MG63 (cell line): ENCODE data around the gene SRGAP1. TPM values are rescaled to one million over a fixed set of nuclear protein-coding genes. Genes with fewer than 3 reads are reported as not detected.
"Not testable (repeated sequence)": the region's sequence is repeated elsewhere in the genome, so short reads cannot be mapped to it uniquely, and the experiment has no call there.

Source experiments
- DNase-seq: peaks from one replicate; pipeline ENCODE4 v3.0.0-alpha.2; 2020
- H3K27me3 ChIP-seq: fragments of 250-450 bp; sonication (Bioruptor Pico); 2 replicates; pipeline ENCODE4 v1.5.1; 2020; ENCODE audit warnings: mild to moderate bottlenecking, moderate library complexity
- H3K36me3 ChIP-seq: fragments of 250-450 bp; sonication (Bioruptor Pico); 2 replicates; pipeline ENCODE4 v1.5.1; 2020; ENCODE audit warnings: mild to moderate bottlenecking, moderate library complexity
- H3K4me3 ChIP-seq: fragments of 250-450 bp; sonication (Bioruptor Pico); 2 replicates; pipeline ENCODE4 v1.5.1; 2020; ENCODE audit warnings: mild to moderate bottlenecking, moderate library complexity
- H3K9me3 ChIP-seq: fragments of 250-450 bp; sonication (Bioruptor Pico); 2 replicates; pipeline ENCODE4 v1.5.1; 2020; ENCODE audit warnings: mild to moderate bottlenecking, moderate library complexity
- total RNA-seq: library from RNA; depleted of rRNA; stranded (reverse); fragments of >200 nt; shearing (Covaris generic); gene quantifications from 2 replicates; pipeline ENCODE4 v1.2.3, GENCODE V29; 2014; ENCODE audit warnings: low replicate concordance

Gene SRGAP1
- total RNA-seq, 1 experiment from 2014 or later = 0.99 TPM

GRCh38 chr12:64167041-64167440 is 322.5 kb downstream of the SRGAP1 start:
- H3K9me3 ChIP-seq = peaks cover 33% of the 10 kb centered on the region
- not testable (repeated sequence) for H3K36me3 ChIP-seq, H3K4me3 ChIP-seq, DNase-seq, H3K27me3 ChIP-seq

DNA sequence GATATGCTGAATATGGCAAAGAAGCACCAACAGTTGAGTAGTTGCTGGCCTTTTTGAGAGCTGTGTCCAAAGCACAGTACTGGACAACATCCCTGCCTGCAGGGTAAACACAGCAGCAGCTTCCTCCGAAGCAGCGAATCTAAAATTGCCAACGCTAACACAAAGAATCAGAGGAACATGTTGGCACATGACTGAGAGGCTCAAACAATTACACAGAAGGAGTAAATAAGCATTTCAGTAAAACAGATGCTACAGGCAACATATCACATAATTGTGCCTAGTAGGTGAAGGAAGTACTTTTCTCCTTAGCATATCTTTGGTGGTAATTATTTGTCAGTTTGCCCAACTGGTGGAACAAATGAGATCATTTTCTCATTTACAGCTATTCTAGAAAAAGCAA is 325.5 kb downstream of the SRGAP1 start:
- Histone ChIP-seq H3K27me3 (no peaks in the 10 kb centered on the region), H3K36me3 (no peaks in the 10 kb centered on the region), H3K9me3 (peaks cover 8% of the 10 kb centered on the region), H3K4me3 (no peak overlapping the region)
- no peak for DNase-seq

GRCh38 chr12:64170730-64171129 is 326.2 kb downstream of the SRGAP1 start:
- peaks cover 6% of the 10 kb centered on the region for H3K9me3 ChIP-seq
- H3K27me3 ChIP-seq = no peaks in the 10 kb centered on the region
- H3K36me3 ChIP-seq = no peaks in the 10 kb centered on the region
- no peak for DNase-seq
- no peak overlapping the region for H3K4me3 ChIP-seq

GRCh38 chr12:64171715-64172114 is 327.2 kb downstream of the SRGAP1 start:
- Histone ChIP-seq H3K27me3 (no peaks in the 10 kb centered on the region), H3K9me3 (no peaks in the 10 kb centered on the region; the same call in 1 of the 2 replicates), H3K36me3 (no peaks in the 10 kb centered on the region), H3K4me3 (no peak overlapping the region)
- peak; percentile 12 for DNase-seq

GRCh38 chr12:64172143-64172970 is 327.9 kb downstream of the SRGAP1 start:
- Histone ChIP-seq H3K9me3 (no peaks in the 10 kb centered on the region; the same call in 1 of the 2 replicates), H3K36me3 (no peaks in the 10 kb centered on the region), H3K27me3 (no peaks in the 10 kb centered on the region), H3K4me3 (no peak overlapping the region)
- DNase-seq = no peak

DNA sequence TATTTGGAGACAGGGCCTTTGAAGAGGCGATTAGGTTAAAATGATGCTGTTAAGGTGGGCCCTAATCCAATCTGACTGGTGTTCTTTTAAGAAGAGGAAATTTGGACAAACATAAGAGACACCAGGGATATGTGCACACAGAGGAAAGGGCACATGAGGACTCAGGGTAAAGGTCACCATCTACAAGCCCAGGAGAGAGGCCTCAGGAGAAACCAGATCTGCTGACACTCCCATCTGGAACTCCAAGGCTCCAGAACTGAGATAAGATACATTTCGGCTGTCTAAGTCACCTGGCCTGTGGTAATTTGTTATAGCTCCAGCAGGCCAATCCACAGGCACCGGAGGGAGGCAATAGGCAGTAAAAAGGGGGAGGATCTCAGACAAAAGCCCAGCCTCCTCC is 329.0 kb downstream of the SRGAP1 start:
- no peaks in the 10 kb centered on the region for H3K27me3 ChIP-seq
- no peaks in the 10 kb centered on the region for H3K36me3 ChIP-seq
- no peak overlapping the region for H3K4me3 ChIP-seq
- DNase-seq = no peak
- no peaks in the 10 kb centered on the region; the same call in 1 of the 2 replicates for H3K9me3 ChIP-seq

GRCh38 chr12:64175254-64175945 is 330.9 kb downstream of the SRGAP1 start:
- H3K9me3 ChIP-seq = no peaks in the 10 kb centered on the region; the same call in 1 of the 2 replicates
- no peaks in the 10 kb centered on the region for H3K27me3 ChIP-seq
- no peak overlapping the region for H3K4me3 ChIP-seq
- no peaks in the 10 kb centered on the region for H3K36me3 ChIP-seq
- no peak for DNase-seq

GRCh38 chr12:64177001-64177400 is 332.5 kb downstream of the SRGAP1 start:
- Histone ChIP-seq H3K27me3 (no peaks in the 10 kb centered on the region), H3K36me3 (no peaks in the 10 kb centered on the region), H3K4me3 (no peak overlapping the region), H3K9me3 (no peaks in the 10 kb centered on the region)
- DNase-seq = no peak

- H3K36me3 ChIP-seq = no peaks in the 10 kb centered on the region
- H3K27me3 ChIP-seq = no peaks in the 10 kb centered on the region
- H3K9me3 ChIP-seq = no peaks in the 10 kb centered on the region
- no peak for DNase-seq
- H3K4me3 ChIP-seq = no peak overlapping the region
Measured at GRCh38 chr12:64178122-64178521, 333.6 kb downstream of the SRGAP1 start.

DNA sequence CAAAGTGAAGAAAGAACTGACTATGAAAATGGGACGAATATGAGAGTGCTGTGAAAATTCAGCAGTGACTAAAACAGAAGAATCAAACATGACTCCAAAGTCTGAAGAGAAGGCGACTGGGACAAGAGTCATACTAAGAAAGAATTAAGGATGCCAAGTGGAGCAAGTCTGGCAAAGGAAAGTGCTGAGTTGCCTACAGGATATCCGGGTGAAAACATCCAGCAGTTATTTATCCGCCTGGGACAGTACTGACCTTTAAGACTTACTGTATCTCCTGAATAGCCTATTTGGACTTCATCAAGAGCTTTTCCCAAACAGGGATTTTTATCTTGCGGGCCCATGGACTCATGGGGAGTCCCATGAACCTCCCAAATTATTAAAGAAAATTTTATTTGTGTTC is 336.5 kb downstream of the SRGAP1 start:
- no peaks in the 10 kb centered on the region for H3K9me3 ChIP-seq
- H3K27me3 ChIP-seq = no peaks in the 10 kb centered on the region
- H3K36me3 ChIP-seq = no peaks in the 10 kb centered on the region
- peak; percentile 55 for DNase-seq
- H3K4me3 ChIP-seq = no peak overlapping the region

- Histone ChIP-seq H3K9me3 (no peaks in the 10 kb centered on the region), H3K27me3 (no peaks in the 10 kb centered on the region), H3K4me3 (no peak overlapping the region), H3K36me3 (no peaks in the 10 kb centered on the region)
- peak; percentile 83 for DNase-seq
Measured at GRCh38 chr12:64181430-64182291, 337.2 kb downstream of the SRGAP1 start.

DNA sequence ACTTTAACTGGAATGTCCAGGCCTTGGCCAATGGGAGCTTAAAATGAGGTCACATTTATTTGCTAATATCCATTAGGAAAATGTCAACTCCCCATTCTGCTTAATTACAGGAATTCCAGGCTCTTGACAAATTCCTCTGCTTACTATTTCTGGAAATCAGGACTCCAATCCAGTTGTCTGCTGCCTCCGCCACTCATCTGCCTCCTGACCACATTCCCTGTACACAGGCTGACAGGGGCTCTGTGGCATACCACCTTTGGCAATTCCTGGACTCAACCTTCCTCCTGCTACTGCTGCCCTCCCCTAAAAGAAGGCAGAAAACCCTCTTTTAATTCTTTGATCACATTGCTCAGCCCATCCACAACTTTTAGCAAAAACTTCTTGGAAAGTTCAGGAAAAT is 339.7 kb downstream of the SRGAP1 start:
- Histone ChIP-seq H3K4me3 (no peak overlapping the region), H3K9me3 (0 out of 2 replicates have a peak, but pooled peaks cover under 1% of the 10 kb centered on the region), H3K36me3 (no peaks in the 10 kb centered on the region), H3K27me3 (no peaks in the 10 kb centered on the region)
- no peak for DNase-seq

DNA sequence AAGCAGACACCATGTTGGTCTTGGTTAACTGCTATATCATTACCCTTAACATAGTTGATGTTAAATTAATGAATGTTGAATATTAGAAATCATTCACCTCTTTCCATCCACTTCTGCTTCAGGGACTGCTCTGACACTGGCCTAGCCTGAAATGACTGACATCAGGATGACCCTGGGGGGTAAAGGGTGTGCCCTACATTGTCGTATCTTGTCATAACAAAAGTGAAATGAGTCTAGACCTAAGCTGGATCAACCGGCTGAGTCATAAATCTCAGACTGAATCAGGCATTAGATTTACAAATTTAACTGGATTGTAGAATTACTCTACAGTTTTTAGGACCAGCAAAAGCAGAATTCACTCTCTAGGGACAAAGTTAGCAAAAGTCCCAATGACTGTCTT is 342.3 kb downstream of the SRGAP1 start:
- peak; percentile 25 for DNase-seq
- 0 out of 2 replicates have a peak, but pooled peaks cover 2% of the 10 kb centered on the region for H3K9me3 ChIP-seq
- H3K4me3 ChIP-seq = no peak overlapping the region
- H3K36me3 ChIP-seq = no peaks in the 10 kb centered on the region
- no peaks in the 10 kb centered on the region for H3K27me3 ChIP-seq

- DNase-seq = no peak
- H3K27me3 ChIP-seq = no peaks in the 10 kb centered on the region
- no peak overlapping the region for H3K4me3 ChIP-seq
- no peaks in the 10 kb centered on the region for H3K36me3 ChIP-seq
- H3K9me3 ChIP-seq = 0 out of 2 replicates have a peak, but pooled peaks cover 2% of the 10 kb centered on the region
Measured at GRCh38 chr12:64187370-64187769, 342.9 kb downstream of the SRGAP1 start.

DNA sequence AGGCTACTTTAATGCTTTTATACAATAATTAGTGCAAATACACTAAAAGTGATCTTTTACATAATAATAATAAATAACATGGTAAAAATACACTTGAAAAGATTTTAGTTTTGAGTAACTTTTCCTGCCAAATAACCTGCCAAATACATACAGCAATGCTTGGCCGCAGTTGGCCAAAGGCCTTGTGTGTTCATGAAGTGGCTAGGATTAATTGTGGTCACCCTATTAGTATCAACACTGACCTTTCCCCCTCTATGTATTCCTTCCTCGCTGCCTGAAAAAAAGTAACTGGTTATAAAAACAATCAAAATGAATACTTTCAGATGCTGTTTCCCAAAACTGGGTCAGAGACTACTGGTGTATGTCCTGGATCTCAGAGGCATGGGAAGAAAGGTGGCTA is 343.3 kb downstream of the SRGAP1 start:
- Histone ChIP-seq H3K36me3 (no peaks in the 10 kb centered on the region), H3K27me3 (no peaks in the 10 kb centered on the region), H3K4me3 (no peak overlapping the region), H3K9me3 (0 out of 2 replicates have a peak, but pooled peaks cover 2% of the 10 kb centered on the region)
- no peak for DNase-seq

DNA sequence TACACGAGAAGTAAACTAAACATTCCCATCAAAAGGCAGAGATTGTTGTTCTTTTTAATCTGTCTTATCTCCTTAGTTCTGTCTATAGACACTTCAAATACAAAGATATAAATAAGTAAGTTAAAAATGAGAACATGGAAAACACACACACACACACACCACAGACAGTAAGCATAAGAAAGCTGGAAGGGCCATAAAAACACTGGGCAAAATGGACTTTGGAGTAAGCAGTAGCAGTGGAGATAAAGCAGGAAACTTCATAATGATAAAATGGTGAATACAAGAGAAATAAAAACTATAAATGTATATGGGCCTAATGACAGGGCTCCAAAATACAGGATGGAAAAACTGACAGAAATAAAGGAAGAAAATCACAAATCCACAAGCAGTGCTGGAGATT is 345.0 kb downstream of the SRGAP1 start:
- H3K9me3 ChIP-seq = 0 out of 2 replicates have a peak, but pooled peaks cover 2% of the 10 kb centered on the region
- DNase-seq = no peak
- no peak overlapping the region for H3K4me3 ChIP-seq
- peaks cover 6% of the 10 kb centered on the region; the same call in 1 of the 2 replicates for H3K36me3 ChIP-seq
- H3K27me3 ChIP-seq = no peaks in the 10 kb centered on the region

DNA sequence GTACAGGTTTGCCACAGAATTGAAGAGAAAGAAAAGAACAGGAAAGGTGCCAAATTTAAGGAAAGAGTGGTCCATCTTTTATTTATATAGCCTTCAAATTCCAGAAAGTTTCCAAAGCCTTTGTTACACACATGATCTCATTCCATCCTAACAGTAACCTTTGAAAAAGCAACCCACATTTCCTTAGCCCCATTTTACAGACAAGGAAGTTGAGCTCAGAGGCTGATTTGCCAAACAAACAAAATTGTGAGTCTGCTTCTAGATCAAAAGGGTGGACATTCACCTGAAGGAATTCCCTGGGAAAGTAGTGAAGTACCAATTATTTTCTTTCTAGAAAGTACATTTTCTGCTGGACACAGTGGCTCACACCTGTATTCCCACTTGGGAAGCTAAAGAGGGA is 345.6 kb downstream of the SRGAP1 start:
- H3K36me3 ChIP-seq = peaks cover 7% of the 10 kb centered on the region; the same call in 1 of the 2 replicates
- no peak overlapping the region for H3K4me3 ChIP-seq
- DNase-seq = no peak
- no peaks in the 10 kb centered on the region for H3K27me3 ChIP-seq
- 0 out of 2 replicates have a peak, but pooled peaks cover 2% of the 10 kb centered on the region for H3K9me3 ChIP-seq
